BJ (cell line): ENCODE data around the gene ZFP90. TPM values are rescaled to one million over a fixed set of nuclear protein-coding genes. Genes with fewer than 3 reads are reported as not detected.
A peak's percentile ranks its signal among the peaks of the same experiment; 100 is the strongest.

Experiments used
- CTCF ChIA-PET: fragments of 350-600 bp; formaldehyde crosslinking; extraction: SDS; loops from one replicate; lab custom pipeline; 2021; ENCODE audit warnings: antibody characterized with exemption, inconsistent platforms; lab: Yijun Ruan, JAX
- POLR2A ChIA-PET: fragments of 300-600 bp; sonication (Branson Sonifier 250); formaldehyde crosslinking; extraction: SDS; loops from one replicate; lab custom pipeline; 2021; ENCODE audit warnings: antibody characterized with exemption; lab: Charles Lee
- DNase-seq: peaks from one replicate; pipeline ENCODE4 v3.0.0-alpha.2; 2011; ENCODE audit warnings: low read depth
- H3K27me3 ChIP-seq: 2 replicates; pipeline ENCODE4 v1.6.0; 2011; ENCODE audit warnings: low read length; ENCODE audit not compliant: control insufficient read depth, insufficient read depth
- H3K36me3 ChIP-seq: 2 replicates; pipeline ENCODE4 v1.5.1; 2011; ENCODE audit warnings: low read length; ENCODE audit not compliant: control insufficient read depth, insufficient read depth
- H3K4me3 ChIP-seq: 2 replicates; pipeline ENCODE4 v1.5.1; 2011; ENCODE audit warnings: low read depth, mild to moderate bottlenecking, control low read depth, low read length
- CTCF ChIP-seq: IDR thresholded peaks from 2 replicates; pipeline ENCODE4 v1.5.1; 2011; ENCODE audit warnings: low read depth, mild to moderate bottlenecking, control low read depth, inconsistent platforms, low read length, moderate library complexity; ENCODE audit not compliant: insufficient read depth
- polyA minus RNA-seq: library from RNA; depleted of rRNA, polyadenylated mRNA; stranded (reverse); fragments of >200 nt; gene quantifications from 2 replicates; pipeline ENCODE4 v1.2.3, GENCODE V29; 2011; rRNA and poly(A)+ RNA removed
- polyA plus RNA-seq: library from polyadenylated mRNA; depleted of rRNA; stranded (reverse); fragments of >200 nt; gene quantifications from 2 replicates; pipeline ENCODE4 v1.2.3, GENCODE V29; 2011; rRNA removed

ZFP90 gene
- 13.0 and 20.1 TPM in 2 replicates for polyA plus RNA-seq
- 10.4 and 12.3 TPM in 2 replicates for polyA minus RNA-seq

- POLR2A ChIA-PET: no interaction called here
- no peak for TF ChIP-seq CTCF
- DNase-seq: peak; percentile 22
- CTCF ChIA-PET: interaction anchor here (1.0 to 4.1 kb wide), 2 partner anchors 10 to 18 kb away, joined by 3 to 16 read pairs; no protein-coding TSS in a partner anchor
- H3K36me3 ChIP-seq: no peaks in the 10 kb centered on the region
- H3K27me3 ChIP-seq: no peaks in the 10 kb centered on the region
- peak within 1 kb of the TSS; percentile 88 for H3K4me3 ChIP-seq
These were observed at the start of gene ZFP90 for GRCh38 chr16:68538880-68539701. Gene ZFP90, plus strand, starts transcription at chr16:68539291. Its CDS starts 502 bp downstream, at chr16:68539793.

GRCh38 chr16:68490358-68490757 is 48.7 kb upstream of the ZFP90 start:
- DNase-seq: no peak
- Histone ChIP-seq H3K4me3 (no peak overlapping the region), H3K36me3 (no peaks in the 10 kb centered on the region), H3K27me3 (no peaks in the 10 kb centered on the region; the same call in 1 of the 2 replicates)
- ChIA-PET POLR2A (no interaction called here), CTCF (no interaction called here)
- TF ChIP-seq CTCF: no peak

- Histone ChIP-seq H3K27me3 (no peaks in the 10 kb centered on the region; the same call in 1 of the 2 replicates), H3K4me3 (no peak overlapping the region), H3K36me3 (no peaks in the 10 kb centered on the region)
- POLR2A ChIA-PET: no interaction called here
- no peak for TF ChIP-seq CTCF
- DNase-seq: peak; percentile 19
- CTCF ChIA-PET: no interaction called here
These were observed 48.1 kb upstream of the ZFP90 start for GRCh38 chr16:68490829-68491575.

- no peak for DNase-seq
- Histone ChIP-seq H3K27me3 (no peaks in the 10 kb centered on the region; the same call in 1 of the 2 replicates), H3K36me3 (no peaks in the 10 kb centered on the region), H3K4me3 (no peak overlapping the region)
- ChIA-PET POLR2A (no interaction called here), CTCF (no interaction called here)
- no peak for TF ChIP-seq CTCF
These were observed 47.5 kb upstream of the ZFP90 start for GRCh38 chr16:68491576-68491950.

GRCh38 chr16:68492151-68492542 is 46.9 kb upstream of the ZFP90 start:
- H3K27me3 ChIP-seq: no peaks in the 10 kb centered on the region; the same call in 1 of the 2 replicates
- DNase-seq: no peak
- POLR2A ChIA-PET: no interaction called here
- H3K36me3 ChIP-seq: no peaks in the 10 kb centered on the region
- H3K4me3 ChIP-seq: no peak overlapping the region
- CTCF ChIA-PET: no interaction called here
- TF ChIP-seq CTCF: no peak
